Karpas-422 (cell line): Measurements from ENCODE around the gene MXI1. TPM values are rescaled to one million over a fixed set of nuclear protein-coding genes. Genes with fewer than 3 reads are reported as not detected.

Experiments used
- DNase-seq: peaks from one replicate; pipeline ENCODE4 v3.0.0-alpha.2; 2015
- H2AFZ ChIP-seq: fragments of 200-600 bp; sonication (generic); 2 replicates; pipeline ENCODE4 v1.6.1; 2014; ENCODE audit warnings: antibody characterized with exemption, low read length, mixed read lengths
- H3K27ac ChIP-seq: fragments of 200-600 bp; sonication (generic); 2 replicates; pipeline ENCODE4 v1.5.1; 2014; ENCODE audit warnings: mild to moderate bottlenecking, low read length, moderate library complexity
- H3K27me3 ChIP-seq: fragments of 200-600 bp; sonication (generic); 2 replicates; pipeline ENCODE4 v1.6.1; 2014; ENCODE audit warnings: low read length, mixed read lengths
- H3K36me3 ChIP-seq: fragments of 200-600 bp; sonication (generic); 2 replicates; pipeline ENCODE4 v1.6.1; 2014; ENCODE audit warnings: low read length, mixed read lengths; ENCODE audit not compliant: insufficient read depth
- H3K4me1 ChIP-seq: fragments of 200-600 bp; sonication (generic); 2 replicates; pipeline ENCODE4 v1.6.1; 2014; ENCODE audit warnings: mild to moderate bottlenecking, low read length, mixed read lengths
- H3K4me2 ChIP-seq: fragments of 200-600 bp; sonication (generic); 2 replicates; pipeline ENCODE4 v1.6.1; 2014; ENCODE audit warnings: low read length, low read depth, mild to moderate bottlenecking; ENCODE audit not compliant: poor library complexity, severe bottlenecking
- H3K4me3 ChIP-seq: fragments of 200-600 bp; sonication (generic); 2 replicates; pipeline ENCODE4 v1.5.1; 2014; ENCODE audit warnings: mild to moderate bottlenecking, antibody characterized with exemption, low read length, mixed read lengths
- H3K79me2 ChIP-seq: fragments of 200-600 bp; sonication (generic); 2 replicates; pipeline ENCODE4 v1.6.1; 2014; ENCODE audit warnings: mild to moderate bottlenecking, low read length, mixed read lengths
- H3K9ac ChIP-seq: fragments of 200-600 bp; sonication (generic); 2 replicates; pipeline ENCODE4 v1.6.0; 2014; ENCODE audit warnings: low read length
- H3K9me2 ChIP-seq: fragments of 200-600 bp; sonication (generic), shearing (Covaris generic); replicated peaks from 2 replicates; pipeline ENCODE4 v1.6.0; 2014; ENCODE audit warnings: mild to moderate bottlenecking, low read length, moderate library complexity; ENCODE audit not compliant: insufficient read depth
- H3K9me3 ChIP-seq: fragments of 300-700, 200-600 bp; sonication (generic); 2 replicates; pipeline ENCODE4 v1.6.1; 2014; ENCODE audit warnings: low read length, mixed read lengths
- H4K20me1 ChIP-seq: fragments of 200-600 bp; sonication (generic); 2 replicates; pipeline ENCODE4 v1.6.1; 2014; ENCODE audit warnings: mild to moderate bottlenecking, antibody characterized with exemption, low read length, low read depth; ENCODE audit not compliant: insufficient read depth
- total RNA-seq: library from RNA; depleted of rRNA; stranded (reverse); fragments of >200 nt; shearing (Covaris generic); gene quantifications from 2 replicates; pipeline ENCODE4 v1.2.3, GENCODE V29; 2014; ENCODE audit warnings: low replicate concordance

Gene MXI1
- total RNA-seq, 1 experiment from 2014 or later, result 12.0 TPM

DNA sequence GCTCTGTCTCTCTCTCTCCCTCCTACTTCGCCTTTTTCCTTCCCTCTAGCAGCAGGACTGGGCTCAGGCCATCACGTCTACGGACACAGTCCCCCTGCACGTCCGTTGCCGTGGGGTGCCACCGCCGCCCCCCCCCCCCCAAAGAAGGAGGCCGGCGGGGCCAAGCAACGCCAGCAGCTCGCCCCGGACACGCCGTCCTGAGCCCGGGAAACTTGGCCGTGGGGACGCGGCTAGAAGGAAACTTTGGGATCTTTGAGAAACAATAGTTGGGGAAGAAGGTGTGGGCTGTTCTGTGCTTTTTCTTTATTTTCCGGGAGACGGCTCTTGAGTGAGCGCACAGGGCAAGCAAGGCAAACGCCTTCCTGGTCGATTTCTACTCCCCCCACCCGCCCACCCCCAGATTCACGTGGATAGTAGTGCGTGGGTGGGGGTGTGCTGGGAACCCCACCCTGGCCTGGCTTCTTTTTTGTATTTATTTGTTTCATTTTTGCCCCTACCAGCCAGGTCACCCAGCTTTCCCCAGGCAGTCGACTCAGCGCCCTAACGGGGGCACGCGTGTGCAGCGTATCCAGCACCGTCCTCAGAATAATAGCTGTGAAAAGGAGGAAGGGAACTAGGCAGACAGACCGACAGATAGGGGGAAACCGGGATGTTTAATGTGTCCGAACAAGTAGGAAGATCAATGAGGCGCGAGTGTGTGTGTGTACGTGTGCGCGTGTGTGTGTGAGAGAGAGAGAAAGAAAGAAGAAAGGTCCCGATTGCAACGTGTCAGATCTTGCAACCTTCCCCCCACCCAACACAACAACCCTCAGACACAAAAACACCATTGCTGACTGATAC lies 1.4 kb downstream of the MXI1 start:
- H3K36me3 ChIP-seq, result no peaks in the 10 kb centered on the region
- H3K27me3 ChIP-seq, result no peaks in the 10 kb centered on the region
- H3K27ac ChIP-seq, result no peak overlapping the region
- peak; percentile 63 for DNase-seq
- no peaks in the 10 kb centered on the region for H3K79me2 ChIP-seq
- no peaks in the 10 kb centered on the region for H3K9me2 ChIP-seq
- H3K9ac ChIP-seq, result peak overlapping the region; percentile 65
- peak overlapping the region; percentile 90 for H2AFZ ChIP-seq
- peak overlapping the region; percentile 78 for H3K4me2 ChIP-seq
- peaks cover 57% of the 10 kb centered on the region for H3K4me1 ChIP-seq
- H4K20me1 ChIP-seq, result no peaks in the 10 kb centered on the region
- H3K4me3 ChIP-seq, result peak overlapping the region; percentile 70
- no peaks in the 10 kb centered on the region for H3K9me3 ChIP-seq

DNA sequence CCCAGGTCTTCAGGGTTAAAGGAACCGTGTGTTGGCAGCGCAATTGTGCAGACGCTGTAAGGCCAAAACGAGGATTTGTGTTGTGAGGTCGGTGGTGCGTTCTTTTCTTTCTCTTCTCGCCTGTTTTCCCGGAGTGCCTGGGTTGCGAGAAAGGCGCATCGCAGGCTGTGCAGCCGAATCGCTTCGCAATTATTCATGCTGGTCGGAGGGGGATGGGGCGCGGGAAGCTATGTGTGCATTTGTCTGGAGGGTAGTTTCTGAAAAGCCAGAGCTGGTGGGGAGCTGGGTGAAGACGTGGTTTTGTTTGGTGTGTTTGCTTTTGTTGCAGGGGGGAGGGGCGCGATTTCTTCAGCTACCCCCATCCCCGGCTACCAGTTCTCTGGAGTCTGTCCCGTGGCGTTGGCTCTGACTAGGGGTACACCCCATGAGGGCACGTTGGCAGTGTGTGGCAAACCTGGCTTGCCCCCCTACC lies 2.1 kb downstream of the MXI1 start:
- no peaks in the 10 kb centered on the region for H3K27me3 ChIP-seq
- no peak overlapping the region for H3K27ac ChIP-seq
- no peaks in the 10 kb centered on the region for H3K9me3 ChIP-seq
- peaks cover 63% of the 10 kb centered on the region for H3K4me1 ChIP-seq
- H3K9ac ChIP-seq, result peak overlapping the region; percentile 53
- H3K79me2 ChIP-seq, result no peaks in the 10 kb centered on the region
- no peaks in the 10 kb centered on the region for H3K36me3 ChIP-seq
- H4K20me1 ChIP-seq, result no peaks in the 10 kb centered on the region
- peak overlapping the region; percentile 89 for H2AFZ ChIP-seq
- H3K4me3 ChIP-seq, result peak overlapping the region; percentile 65
- DNase-seq, result peak; percentile 61
- peak overlapping the region; percentile 78 for H3K4me2 ChIP-seq
- no peaks in the 10 kb centered on the region for H3K9me2 ChIP-seq

DNA sequence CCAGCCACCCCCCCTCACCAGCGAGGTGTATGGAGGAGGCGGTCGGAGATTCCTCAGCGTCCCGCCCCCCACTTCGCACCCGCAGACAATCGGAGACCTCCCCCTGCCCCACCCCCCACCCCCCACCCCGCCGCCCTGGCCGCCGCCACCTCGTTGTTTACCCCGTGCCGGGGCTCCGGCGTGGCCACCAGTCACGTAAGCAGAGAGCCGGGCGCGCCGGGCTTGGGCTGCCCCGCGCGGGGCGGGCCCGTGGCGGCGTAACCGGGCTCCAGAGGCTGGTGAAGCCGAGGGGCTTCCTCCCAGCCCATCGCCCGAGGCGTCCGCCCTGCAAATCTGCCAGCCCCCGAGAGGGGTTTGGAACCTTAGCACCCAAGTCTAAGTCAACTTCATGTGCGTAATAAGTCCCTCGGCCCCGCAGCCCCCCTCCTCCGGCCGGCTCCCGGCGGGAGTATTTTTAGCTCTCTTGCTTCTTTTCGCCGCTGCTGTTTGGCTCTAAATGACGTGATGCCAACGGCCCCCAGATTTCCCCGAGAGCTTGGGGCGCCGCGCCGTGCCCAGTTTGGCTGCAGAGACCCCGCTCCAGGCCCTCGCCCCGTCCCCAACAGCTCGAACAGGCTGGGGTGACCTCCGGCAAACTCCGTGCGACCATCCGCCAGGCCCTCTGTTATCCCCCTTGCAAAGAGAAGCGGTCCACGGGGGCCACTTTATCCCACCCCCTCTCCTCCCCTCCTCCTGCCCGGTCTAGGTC lies 2.7 kb downstream of the MXI1 start:
- H3K4me1 ChIP-seq, result peaks cover 67% of the 10 kb centered on the region
- peak overlapping the region; percentile 94 for H3K4me2 ChIP-seq
- H3K27ac ChIP-seq, result no peak overlapping the region
- H3K36me3 ChIP-seq, result no peaks in the 10 kb centered on the region
- peak; percentile 47 for DNase-seq
- H3K9ac ChIP-seq, result peak overlapping the region; percentile 70
- H3K9me3 ChIP-seq, result no peaks in the 10 kb centered on the region
- H2AFZ ChIP-seq, result peak overlapping the region; percentile 82
- H3K27me3 ChIP-seq, result no peaks in the 10 kb centered on the region
- H4K20me1 ChIP-seq, result no peaks in the 10 kb centered on the region
- H3K4me3 ChIP-seq, result peak overlapping the region; percentile 67
- H3K79me2 ChIP-seq, result no peaks in the 10 kb centered on the region
- no peaks in the 10 kb centered on the region for H3K9me2 ChIP-seq

DNA sequence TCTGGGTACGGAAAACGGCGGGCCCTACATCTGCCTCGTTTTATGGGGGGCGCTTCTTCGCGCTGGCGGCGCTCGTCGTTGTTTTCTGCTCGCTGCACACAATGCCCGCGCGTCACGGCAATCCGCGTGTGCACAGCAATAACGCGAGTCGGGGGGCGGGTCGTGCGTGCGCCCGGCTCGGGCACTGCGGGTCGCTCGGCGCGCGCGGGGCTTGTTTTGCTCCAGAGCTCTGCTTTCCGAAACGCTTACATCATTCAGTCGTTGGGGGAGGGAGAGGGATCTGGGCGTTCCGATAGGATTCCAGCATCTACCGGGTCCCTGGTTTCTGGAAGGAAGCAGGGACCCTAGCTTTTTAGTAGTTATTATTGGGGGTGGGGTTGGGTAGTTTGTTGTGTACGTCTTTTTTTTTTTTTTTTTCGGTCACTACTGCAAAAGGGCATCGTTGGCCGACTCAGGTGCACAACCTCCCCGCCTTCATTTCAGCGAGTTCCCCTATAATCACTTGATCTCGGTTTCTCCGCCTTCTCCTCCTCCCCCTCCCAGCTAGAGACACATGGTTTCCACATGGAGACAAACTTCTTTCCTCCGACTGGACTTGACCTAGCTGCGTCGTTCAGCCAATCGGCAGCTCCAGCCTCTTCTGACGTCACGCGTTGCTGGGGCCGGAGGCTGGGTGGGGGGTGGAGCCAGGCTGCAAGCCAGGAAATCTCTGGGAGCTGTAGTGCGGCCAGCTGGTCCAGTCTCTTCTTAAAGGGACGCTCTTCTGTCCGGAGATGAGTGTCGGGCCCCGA lies 3.5 kb downstream of the MXI1 start:
- Histone ChIP-seq H3K79me2 (no peaks in the 10 kb centered on the region), H3K27ac (no peak overlapping the region), H3K27me3 (no peaks in the 10 kb centered on the region), H4K20me1 (no peaks in the 10 kb centered on the region), H3K36me3 (no peaks in the 10 kb centered on the region), H3K4me2 (peak overlapping the region; percentile 94), H3K4me1 (peaks cover 67% of the 10 kb centered on the region), H3K9me3 (no peaks in the 10 kb centered on the region), H3K9me2 (no peaks in the 10 kb centered on the region), H2AFZ (peak overlapping the region; percentile 82), H3K9ac (peak overlapping the region; percentile 70), H3K4me3 (peak overlapping the region; percentile 67)
- DNase-seq, result peak; percentile 97

DNA sequence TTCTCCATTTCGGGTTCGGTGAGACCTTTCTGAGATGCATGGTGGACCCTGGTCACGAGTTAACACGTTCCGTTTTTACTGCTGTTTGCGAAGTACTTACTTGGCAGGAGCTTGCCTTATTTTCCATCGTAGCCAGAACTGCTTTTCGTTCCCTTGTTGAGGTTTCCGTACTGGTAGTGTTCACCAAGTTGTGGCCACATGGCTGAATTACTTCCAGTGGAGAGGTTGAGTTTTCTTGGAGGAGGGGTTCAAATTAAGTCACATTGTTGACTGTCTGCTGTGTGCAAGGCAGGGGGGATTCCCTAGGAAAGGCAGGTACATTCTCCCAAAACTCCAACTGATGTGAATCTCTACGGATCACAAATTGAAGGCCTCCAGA lies 4.0 kb downstream of the MXI1 start:
- H3K4me3 ChIP-seq, result peak overlapping the region; percentile 67
- no peaks in the 10 kb centered on the region for H3K27me3 ChIP-seq
- H4K20me1 ChIP-seq, result no peaks in the 10 kb centered on the region
- H3K36me3 ChIP-seq, result no peaks in the 10 kb centered on the region
- peak overlapping the region; percentile 69; the same call in 1 of the 2 replicates for H2AFZ ChIP-seq
- no peaks in the 10 kb centered on the region for H3K9me2 ChIP-seq
- H3K9ac ChIP-seq, result peak overlapping the region; percentile 56
- no peak for DNase-seq
- no peak overlapping the region for H3K27ac ChIP-seq
- no peaks in the 10 kb centered on the region for H3K79me2 ChIP-seq
- H3K9me3 ChIP-seq, result no peaks in the 10 kb centered on the region
- H3K4me2 ChIP-seq, result peak overlapping the region; percentile 94
- peaks cover 67% of the 10 kb centered on the region for H3K4me1 ChIP-seq

DNA sequence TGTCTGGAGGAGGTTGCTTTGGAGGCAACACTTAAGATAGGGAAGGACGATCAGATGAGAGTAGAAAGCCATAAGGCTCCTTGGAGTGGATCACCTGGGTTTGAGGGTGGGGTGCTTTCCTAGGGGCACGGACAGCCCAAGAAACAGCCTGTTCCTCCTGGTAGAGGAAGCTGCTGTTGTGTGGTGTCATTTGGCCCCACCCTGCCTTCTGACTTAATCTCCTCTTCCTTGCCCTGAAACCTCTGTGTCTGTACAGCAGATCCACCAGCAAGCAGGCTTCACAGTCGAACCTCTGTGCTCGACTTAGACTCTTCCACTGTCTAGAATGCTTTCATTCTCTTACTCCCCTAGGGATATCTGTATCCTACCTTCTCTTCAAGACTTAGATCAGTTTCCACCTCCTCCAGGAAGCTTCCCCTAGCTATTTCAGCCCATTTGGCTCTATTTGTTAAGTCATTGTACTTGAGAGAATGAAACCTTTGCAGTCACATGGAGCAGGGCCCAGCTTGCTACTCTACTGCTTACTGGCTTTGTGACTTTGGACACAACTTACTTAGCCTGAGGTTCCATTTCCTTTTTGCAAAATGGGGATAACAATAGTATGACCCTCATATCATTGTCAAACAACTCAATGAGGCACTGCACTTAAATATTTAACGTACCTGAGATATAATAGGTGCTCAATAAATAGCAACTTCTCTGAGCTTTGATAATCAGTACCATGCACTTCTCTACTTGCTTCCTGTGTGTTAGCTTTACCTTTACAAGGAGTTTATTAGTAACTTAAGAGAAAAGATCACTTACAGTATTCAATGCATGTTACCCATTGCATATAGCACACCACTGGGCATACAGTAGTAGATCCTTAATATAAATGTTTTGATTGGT lies 5.0 kb downstream of the MXI1 start:
- H3K9me2 ChIP-seq, result no peaks in the 10 kb centered on the region
- no peaks in the 10 kb centered on the region for H3K79me2 ChIP-seq
- peaks cover 61% of the 10 kb centered on the region for H3K4me1 ChIP-seq
- H2AFZ ChIP-seq, result no peak overlapping the region
- no peaks in the 10 kb centered on the region for H4K20me1 ChIP-seq
- no peak overlapping the region for H3K27ac ChIP-seq
- peak overlapping the region; percentile 67 for H3K4me3 ChIP-seq
- peak overlapping the region; percentile 94 for H3K4me2 ChIP-seq
- no peaks in the 10 kb centered on the region for H3K36me3 ChIP-seq
- peak overlapping the region; percentile 11; the same call in 1 of the 2 replicates for H3K9ac ChIP-seq
- DNase-seq, result peak; percentile 54
- H3K9me3 ChIP-seq, result no peaks in the 10 kb centered on the region
- H3K27me3 ChIP-seq, result no peaks in the 10 kb centered on the region

DNA sequence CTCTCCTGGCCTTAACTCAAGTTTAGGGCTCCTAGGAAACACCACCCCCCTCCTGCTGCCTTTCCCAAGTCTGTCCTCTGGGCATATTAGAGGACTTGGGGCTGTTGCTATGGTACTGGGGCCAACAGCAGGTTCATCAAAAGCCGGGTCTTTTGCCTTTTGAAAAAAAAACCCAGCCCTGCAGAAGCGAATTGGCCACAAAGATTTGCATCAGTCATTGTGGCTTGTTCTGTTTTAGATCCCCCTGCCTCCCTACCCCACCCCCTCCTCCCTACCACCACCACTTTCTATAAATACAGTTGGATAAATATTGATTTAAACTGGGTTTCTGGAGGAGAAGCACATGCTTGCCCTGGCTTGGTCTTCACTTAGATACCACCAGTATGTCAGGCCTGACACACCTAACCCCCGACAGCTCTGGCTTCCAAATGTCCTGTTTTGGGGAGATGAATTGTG lies 7.0 kb downstream of the MXI1 start:
- no peak overlapping the region for H3K4me3 ChIP-seq
- no peaks in the 10 kb centered on the region for H4K20me1 ChIP-seq
- peak overlapping the region; percentile 28 for H3K4me2 ChIP-seq
- H3K27ac ChIP-seq, result no peak overlapping the region
- H3K9me2 ChIP-seq, result no peaks in the 10 kb centered on the region
- H2AFZ ChIP-seq, result no peak overlapping the region
- H3K4me1 ChIP-seq, result peaks cover 49% of the 10 kb centered on the region
- H3K27me3 ChIP-seq, result no peaks in the 10 kb centered on the region
- no peaks in the 10 kb centered on the region for H3K9me3 ChIP-seq
- no peaks in the 10 kb centered on the region for H3K36me3 ChIP-seq
- no peaks in the 10 kb centered on the region for H3K79me2 ChIP-seq
- H3K9ac ChIP-seq, result no peak overlapping the region
- DNase-seq, result peak; percentile 57
